ENCODE measurements around the gene ATP6V0C. TPM values are rescaled to one million over a fixed set of nuclear protein-coding genes. Genes with fewer than 3 reads are reported as not detected.
"Not testable (repeated sequence)": the region's sequence is repeated elsewhere in the genome, so short reads cannot be mapped to it uniquely, and the experiment has no call there.

Gene ATP6V0C
- polyA plus RNA-seq, 5 donors: 60.5 to 158 (median 87.5) TPM

DNA sequence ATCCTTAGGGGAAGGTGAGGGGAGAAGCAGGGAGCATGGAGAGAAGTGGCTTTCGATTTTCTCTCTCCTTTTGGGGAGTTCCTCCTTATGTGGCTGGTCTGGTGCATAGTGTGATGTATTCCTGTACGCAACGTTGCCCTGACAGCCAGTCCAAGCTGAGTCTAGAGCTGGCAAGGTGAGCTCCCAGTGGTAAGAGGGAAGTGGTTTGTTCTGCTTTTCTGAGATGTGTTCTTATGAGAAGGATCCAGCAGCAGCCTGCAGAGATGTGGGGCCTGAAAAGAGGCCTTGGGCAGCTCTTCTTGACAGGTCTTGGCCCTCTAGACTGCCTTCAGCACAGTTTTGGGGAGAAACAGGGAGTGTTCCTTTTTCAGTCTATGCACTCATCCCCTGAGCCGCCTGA, 27.2 kb downstream of the ATP6V0C start:
- DNase-seq: not testable (repeated sequence)

- DNase-seq: not testable (repeated sequence)
Measured at GRCh38 chr16:2541409-2541808, 27.7 kb downstream of the ATP6V0C start.

GRCh38 chr16:2543771-2544170, 30.0 kb downstream of the ATP6V0C start:
- DNase-seq: not testable (repeated sequence)

GRCh38 chr16:2550283-2550878, 36.6 kb downstream of the ATP6V0C start:
- not testable (repeated sequence) for DNase-seq

DNA sequence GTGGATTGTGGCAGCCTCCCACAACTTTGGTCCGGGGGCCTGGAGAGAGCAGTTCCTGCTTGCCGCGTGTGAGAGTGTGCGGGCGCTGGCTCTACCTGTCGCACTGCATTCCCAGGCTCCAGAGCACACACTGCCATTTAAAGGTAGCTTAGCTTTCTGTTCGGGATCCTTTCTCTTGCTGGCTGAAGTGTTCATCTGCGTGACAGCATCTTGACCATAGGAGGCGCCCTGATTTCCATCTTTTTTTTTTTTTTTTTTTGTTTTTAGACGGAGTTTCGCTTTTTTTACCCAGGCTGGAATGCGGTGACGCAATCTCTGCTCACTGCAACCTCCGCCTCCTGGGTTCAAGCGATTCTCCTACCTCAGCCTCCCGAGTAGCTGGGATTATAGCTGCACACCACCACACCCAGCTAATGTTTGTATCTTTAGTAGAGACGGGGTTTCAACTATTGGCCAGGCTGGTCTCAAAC, 37.7 kb downstream of the ATP6V0C start:
- not testable (repeated sequence) for DNase-seq

DNA sequence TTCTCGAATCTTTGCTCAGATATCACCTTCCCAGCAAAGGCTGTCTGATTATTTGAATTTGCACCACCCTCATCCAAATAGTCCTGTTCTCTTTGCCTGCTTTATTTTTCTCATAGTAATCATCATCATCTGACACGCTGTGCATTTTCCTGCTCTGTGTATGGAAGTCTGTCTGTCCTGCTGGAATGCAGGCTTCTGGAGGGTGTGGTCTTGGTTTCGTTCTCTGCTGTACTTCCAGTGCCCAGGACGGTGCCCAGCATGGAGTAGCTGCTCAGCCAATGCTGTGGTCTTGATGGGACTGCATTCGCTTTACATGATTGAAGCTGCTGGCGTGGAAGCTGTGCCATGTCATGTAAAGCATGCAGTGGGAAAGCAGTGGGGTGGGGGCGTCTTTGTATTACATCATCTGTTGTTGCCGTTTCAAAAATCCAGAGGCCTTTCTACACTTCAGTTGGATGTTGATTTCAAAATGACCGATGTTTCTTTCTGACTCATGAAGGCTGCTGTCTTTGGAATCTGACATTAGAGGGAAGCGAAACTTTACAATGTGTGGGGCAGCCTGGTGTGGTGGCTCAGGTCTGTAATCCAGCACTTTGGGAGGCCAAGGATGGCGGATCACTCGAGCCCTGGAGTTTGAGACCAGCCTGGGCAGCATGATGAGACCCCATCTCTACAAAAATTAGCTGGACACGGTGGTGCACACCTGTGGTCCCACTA, 41.1 kb downstream of the ATP6V0C start:
- DNase-seq: not testable (repeated sequence)

DNA sequence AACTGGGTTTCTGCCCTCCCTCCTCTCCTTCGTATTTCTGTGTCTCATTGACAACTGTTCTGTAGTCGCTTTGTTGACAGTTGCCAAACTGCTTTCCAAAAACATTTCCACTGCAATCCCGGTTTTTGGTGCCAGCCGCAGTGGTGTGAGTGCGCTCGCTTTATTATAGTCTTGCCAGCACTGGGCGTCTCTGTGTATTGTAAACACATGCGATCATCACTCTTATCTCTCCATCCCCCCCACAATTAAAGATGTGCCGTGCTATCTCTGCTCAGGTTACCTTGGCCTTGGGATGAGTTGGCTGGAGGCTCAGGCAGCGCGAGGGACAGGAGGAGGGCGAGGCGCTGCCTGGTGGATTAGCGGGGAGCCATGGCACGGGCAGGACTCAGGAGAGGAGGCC, 43.4 kb downstream of the ATP6V0C start:
- not testable (repeated sequence) for DNase-seq

GRCh38 chr16:2560131-2560797, 46.5 kb downstream of the ATP6V0C start:
- not testable (repeated sequence) for DNase-seq

GRCh38 chr16:2560798-2561133, 47.0 kb downstream of the ATP6V0C start:
- not testable (repeated sequence) for DNase-seq

DNA sequence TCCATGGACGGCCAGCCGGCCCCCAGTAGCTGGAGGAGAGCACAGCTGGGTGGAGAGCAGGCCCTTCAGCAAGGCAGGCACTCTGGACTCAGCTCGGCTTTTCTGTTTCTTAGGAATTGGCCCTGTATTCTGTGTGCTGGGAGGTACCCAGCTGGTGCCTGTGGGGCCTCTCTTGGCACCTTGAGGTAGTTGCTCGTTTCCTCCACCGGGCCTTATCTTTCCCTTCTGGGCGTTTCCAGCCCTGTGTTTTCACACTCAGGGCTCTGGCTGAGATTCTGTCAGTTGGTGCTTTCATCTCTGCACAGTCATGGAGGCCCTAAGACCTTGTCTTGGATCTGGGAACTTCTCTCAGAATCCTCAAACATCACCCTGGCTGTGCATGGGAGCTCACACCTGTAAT, 53.8 kb downstream of the ATP6V0C start:
- DNase-seq: not testable (repeated sequence)

DNA sequence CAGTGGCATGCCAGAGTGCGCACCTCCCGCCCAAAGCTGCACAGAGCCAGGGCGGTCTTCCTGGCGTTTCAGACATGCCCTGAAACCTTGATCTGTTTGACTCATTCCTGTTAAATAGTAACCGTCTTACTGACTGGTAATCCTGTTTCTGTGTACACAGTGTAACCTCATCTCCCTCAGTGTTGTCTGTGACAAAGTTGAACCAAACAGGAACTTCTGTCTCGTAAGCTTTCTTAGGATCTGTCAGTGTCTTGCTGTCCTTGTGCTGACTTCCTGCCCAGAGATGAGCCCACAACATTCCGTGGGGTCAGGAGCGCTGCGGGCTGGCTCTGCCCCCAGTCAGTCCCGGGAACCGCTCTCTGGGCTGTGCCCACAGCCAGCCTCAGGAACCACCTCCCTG, 54.8 kb downstream of the ATP6V0C start:
- not testable (repeated sequence) for DNase-seq

Other genes starting within 250 kb of the ATP6V0C start
- gene RNPS1, start 245.8 kb upstream of the ATP6V0C start, polyA plus RNA-seq (ENCODE audit: insufficient read depth in 1 of 5, insufficient read length in 5 of 5, low replicate concordance in 1 of 5): 100 to 1,000 TPM; 158 to 210 (median 178) TPM
- 10 to 100 TPM in 2 of 5 donors, 1 to 10 TPM in 3; 6.8 to 16.1 (median 7.3) TPM for gene ABCA3, start 173.2 kb upstream of the ATP6V0C start, polyA plus RNA-seq (ENCODE audit: insufficient read depth in 1 of 5, insufficient read length in 5 of 5, low replicate concordance in 1 of 5)
- 10 to 100 TPM in 1 of 5 donors, 1 to 10 TPM in 4; 8.9 to 13.2 (median 9.2) TPM for gene CCNF, start 84.5 kb upstream of the ATP6V0C start, polyA plus RNA-seq (ENCODE audit: insufficient read depth in 1 of 5, insufficient read length in 5 of 5, low replicate concordance in 1 of 5)
- gene TEDC2, start 53.8 kb upstream of the ATP6V0C start, polyA plus RNA-seq (ENCODE audit: insufficient read depth in 1 of 5, insufficient read length in 5 of 5, low replicate concordance in 1 of 5): 10 to 100 TPM in 2 of 5 donors, 1 to 10 TPM in 3; 6.2 to 11.9 (median 8.0) TPM
- gene NTN3, start 42.7 kb upstream of the ATP6V0C start, polyA plus RNA-seq (ENCODE audit: insufficient read depth in 1 of 5, insufficient read length in 5 of 5, low replicate concordance in 1 of 5): 1 to 10 TPM; 2.4 to 6.5 (median 4.7) TPM
- gene TBC1D24, start 38.8 kb upstream of the ATP6V0C start, polyA plus RNA-seq (ENCODE audit: insufficient read depth in 1 of 5, insufficient read length in 5 of 5, low replicate concordance in 1 of 5): 10 to 100 TPM; 11.6 to 20.5 (median 17.2) TPM
- 10 to 100 TPM; 11.1 to 20.8 (median 16.6) TPM for gene AMDHD2, start 6.4 kb downstream of the ATP6V0C start, polyA plus RNA-seq (ENCODE audit: insufficient read depth in 1 of 5, insufficient read length in 5 of 5, low replicate concordance in 1 of 5)
- gene CEMP1, start 17.5 kb downstream of the ATP6V0C start, polyA plus RNA-seq (ENCODE audit: insufficient read depth in 1 of 5, insufficient read length in 5 of 5, low replicate concordance in 1 of 5): 1 to 10 TPM in 4 of 5 donors, under 1 TPM in 1; 0.35 to 2.6 (median 1.6) TPM
- gene PDPK1, start 24.1 kb downstream of the ATP6V0C start, polyA plus RNA-seq (ENCODE audit: insufficient read depth in 1 of 5, insufficient read length in 5 of 5, low replicate concordance in 1 of 5): 10 to 100 TPM; 35.2 to 43.4 (median 37.9) TPM
- 10 to 100 TPM; 19.0 to 25.7 (median 21.4) TPM for gene KCTD5, start 168.6 kb downstream of the ATP6V0C start, polyA plus RNA-seq (ENCODE audit: insufficient read depth in 1 of 5, insufficient read length in 5 of 5, low replicate concordance in 1 of 5)
- gene PRSS27, start 206.3 kb downstream of the ATP6V0C start, polyA plus RNA-seq (ENCODE audit: insufficient read depth in 1 of 5, insufficient read length in 5 of 5, low replicate concordance in 1 of 5): 1 to 10 TPM; 1.7 to 3.1 (median 2.5) TPM
- 100 to 1,000 TPM; 524 to 630 (median 557) TPM for gene SRRM2, start 238.7 kb downstream of the ATP6V0C start, polyA plus RNA-seq (ENCODE audit: insufficient read depth in 1 of 5, insufficient read length in 5 of 5, low replicate concordance in 1 of 5)